K562 (cell line): Measurements from ENCODE around the gene SLC1A4. TPM values are rescaled to one million over a fixed set of nuclear protein-coding genes. Genes with fewer than 3 reads are reported as not detected.

Experiments
- ARNT ChIP-seq, 2 experiments: fragments of 450-650 bp; IDR thresholded peaks; 2 replicates each; pipeline ENCODE4 v1.6.1; 2016; ENCODE audit warnings: mild to moderate bottlenecking in 1 of 2
- CTCFL ChIP-seq: IDR thresholded peaks from 2 replicates; pipeline ENCODE4 v1.6.1; 2011; ENCODE audit warnings: borderline replicate concordance, low read depth, mild to moderate bottlenecking, moderate library complexity, low read length; ENCODE audit not compliant: insufficient read depth, poor library complexity, severe bottlenecking
- HDAC2 ChIP-seq: fragments of 450-650 bp; IDR thresholded peaks from 2 replicates; pipeline ENCODE4 v1.6.1; 2016; ENCODE audit warnings: mild to moderate bottlenecking
- HNRNPH1 ChIP-seq: fragments of 200-400 bp; formaldehyde crosslinking; optimal IDR thresholded peaks from 2 replicates; pipeline ENCODE3; 2017; ENCODE audit warnings: low read depth, mild to moderate bottlenecking, low read length, moderate library complexity
- LCOR ChIP-seq: sonication (generic); formaldehyde crosslinking; IDR thresholded peaks from 2 replicates; pipeline ENCODE4 v1.8.0; 2022; ENCODE audit warnings: mild to moderate bottlenecking, missing genetic modification reagents
- MYNN ChIP-seq, 2 experiments: sonication (generic); formaldehyde crosslinking in 1 of 2; IDR thresholded peaks; 2 replicates each; pipeline versions ENCODE4 v1.5.0 to v1.6.1; 2016 to 2020; ENCODE audit warnings: antibody characterized with exemption in 1 of 2, missing genetic modification reagents in 1 of 2
- NR2F6 ChIP-seq: fragments of 450-650 bp; formaldehyde crosslinking; IDR thresholded peaks from 2 replicates; pipeline ENCODE4 v1.4.0; 2020; ENCODE audit warnings: mild to moderate bottlenecking
- SETDB1 ChIP-seq: IDR thresholded peaks from one replicate; pipeline ENCODE4 v1.6.1; 2012; ENCODE audit warnings: low read length, control low read depth, inconsistent platforms
- SMARCB1 ChIP-seq: IDR thresholded peaks from 2 replicates; pipeline ENCODE4 v1.6.1; 2011; ENCODE audit warnings: improper control_type of control experiment, low read depth; ENCODE audit not compliant: insufficient read length
- THRAP3 ChIP-seq: fragments of 450-650 bp; IDR thresholded peaks from 2 replicates; pipeline ENCODE4 v1.6.1; 2016; ENCODE audit warnings: mild to moderate bottlenecking, inconsistent platforms, borderline replicate concordance
- ZMIZ1 ChIP-seq, 2 experiments: fragments of 150-350 bp in 1 of 2; IDR thresholded peaks; 2 replicates each; pipeline ENCODE4 v1.6.1; 2012 to 2016; ENCODE audit warnings: low read depth in 2 of 2, low read length in 2 of 2, mild to moderate bottlenecking in 1 of 2, moderate library complexity in 1 of 2
- ZNF121 ChIP-seq: sonication (generic); formaldehyde crosslinking; conservative IDR thresholded peaks from 2 replicates; pipeline ENCODE4 v1.8.0; 2022; ENCODE audit warnings: missing genetic modification reagents
- ZNF277 ChIP-seq: fragments of 250-450 bp; sonication (Bioruptor Pico); IDR thresholded peaks from 2 replicates; pipeline ENCODE4 v1.8.0; 2022; ENCODE audit warnings: inconsistent platforms, mild to moderate bottlenecking, moderate library complexity, borderline replicate concordance
- ZNF280A ChIP-seq: fragments of 450-650 bp; IDR thresholded peaks from 2 replicates; pipeline ENCODE4 v1.6.1; 2018; ENCODE audit warnings: mild to moderate bottlenecking, low read depth; ENCODE audit not compliant: partially characterized antibody
- polyA plus RNA-seq, 8 experiments: library from polyadenylated mRNA; depleted of rRNA in 4 of 8; stranded (reverse) in 5 of 8; unstranded in 3 of 8; fragments of >200 nt; fragmentation: Nextera tagmentation in 2 of 8; fragmentation: Illumina TruSeq in 1 of 8; extraction: Ambion mirVana in 2 of 8; extraction: Trizol in 1 of 8; gene quantifications; 2 replicates each; pipeline versions ENCODE4 v1.2.1 to v1.2.3, GENCODE V29; 2011 to 2014; ENCODE audit warnings: inconsistent platforms in 1 of 8, missing spikeins in 1 of 8
- total RNA-seq, 7 experiments: library from RNA; depleted of rRNA in 6 of 7; stranded (reverse); fragments of >200 nt in 6 of 7; fragmentation: Illumina TruSeq in 2 of 7; extraction: Trizol in 2 of 7; gene quantifications; 2 replicates each; pipeline versions ENCODE4 v1.2.1 to v1.2.3, GENCODE V29; 2011 to 2021; ENCODE audit warnings: low replicate concordance in 1 of 7
- TF ChIP-seq, protein P1 (sequence below): fragments of 250-450 bp; sonication (Bioruptor Pico); IDR thresholded peaks from 2 replicates; pipeline ENCODE4 v1.4.0; 2020
- TF ChIP-seq, protein P2 (sequence below): fragments of 200-800 bp; sonication (Bioruptor generic); IDR thresholded peaks from 2 replicates; pipeline ENCODE4 v1.6.1; 2017; ENCODE audit warnings: missing genetic modification characterization, missing compliant biosample characterization

The SLC1A4 gene
- total and polyA plus RNA-seq, 9 of the 15 experiments (the other 6 are each of a cell fraction or from before 2014, with no cell fraction given): 4.4 to 24.0 (median 10.9) TPM

DNA sequence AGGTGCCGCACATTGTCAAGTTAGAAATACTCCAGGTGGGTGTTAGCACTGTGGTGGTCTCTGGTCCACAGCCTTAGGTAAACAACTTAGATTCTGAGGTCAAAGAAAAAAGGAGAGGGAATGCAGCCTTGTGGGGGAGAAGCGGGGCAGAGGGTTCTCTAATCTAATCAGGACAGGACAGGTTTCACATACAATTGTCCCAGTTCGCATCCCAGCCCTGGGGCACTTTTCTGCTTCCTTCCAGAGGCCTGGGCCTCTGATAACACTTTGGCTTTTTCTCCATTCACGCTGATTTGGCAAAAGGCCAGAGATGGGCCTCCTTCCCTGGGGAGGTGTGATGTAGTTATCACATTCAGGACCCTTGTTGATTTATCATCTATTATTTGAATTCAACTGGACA, 32.5 kb downstream of the SLC1A4 start (continued):
- no peak for TF ChIP-seq ZNF277 (CRISPR knock-in tag)
- TF ChIP-seq, protein P1, sequence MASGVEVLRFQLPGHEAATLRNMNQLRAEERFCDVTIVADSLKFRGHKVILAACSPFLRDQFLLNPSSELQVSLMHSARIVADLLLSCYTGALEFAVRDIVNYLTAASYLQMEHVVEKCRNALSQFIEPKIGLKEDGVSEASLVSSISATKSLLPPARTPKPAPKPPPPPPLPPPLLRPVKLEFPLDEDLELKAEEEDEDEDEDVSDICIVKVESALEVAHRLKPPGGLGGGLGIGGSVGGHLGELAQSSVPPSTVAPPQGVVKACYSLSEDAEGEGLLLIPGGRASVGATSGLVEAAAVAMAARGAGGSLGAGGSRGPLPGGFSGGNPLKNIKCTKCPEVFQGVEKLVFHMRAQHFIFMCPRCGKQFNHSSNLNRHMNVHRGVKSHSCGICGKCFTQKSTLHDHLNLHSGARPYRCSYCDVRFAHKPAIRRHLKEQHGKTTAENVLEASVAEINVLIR (CRISPR knock-in tag): no peak
- no peak for TF ChIP-seq ZNF280A
- TF ChIP-seq SETDB1: no peak
- peak; percentile 68; the same call in 1 of the 2 replicates for TF ChIP-seq LCOR (CRISPR knock-in tag)
- TF ChIP-seq SMARCB1: peak; percentile 36
- TF ChIP-seq THRAP3: no peak
- TF ChIP-seq, protein P2, sequence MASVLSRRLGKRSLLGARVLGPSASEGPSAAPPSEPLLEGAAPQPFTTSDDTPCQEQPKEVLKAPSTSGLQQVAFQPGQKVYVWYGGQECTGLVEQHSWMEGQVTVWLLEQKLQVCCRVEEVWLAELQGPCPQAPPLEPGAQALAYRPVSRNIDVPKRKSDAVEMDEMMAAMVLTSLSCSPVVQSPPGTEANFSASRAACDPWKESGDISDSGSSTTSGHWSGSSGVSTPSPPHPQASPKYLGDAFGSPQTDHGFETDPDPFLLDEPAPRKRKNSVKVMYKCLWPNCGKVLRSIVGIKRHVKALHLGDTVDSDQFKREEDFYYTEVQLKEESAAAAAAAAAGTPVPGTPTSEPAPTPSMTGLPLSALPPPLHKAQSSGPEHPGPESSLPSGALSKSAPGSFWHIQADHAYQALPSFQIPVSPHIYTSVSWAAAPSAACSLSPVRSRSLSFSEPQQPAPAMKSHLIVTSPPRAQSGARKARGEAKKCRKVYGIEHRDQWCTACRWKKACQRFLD (CRISPR knock-in tag): no peak; the same call in 1 of the 2 replicates
- TF ChIP-seq MYNN (IDR thresholded peaks at IDR 0.05): peak; percentile 55; the same call in 1 of the 2 replicates
- TF ChIP-seq MYNN (CRISPR knock-in tag; IDR thresholded peaks at IDR 0.05): no peak
- TF ChIP-seq NR2F6 (CRISPR knock-in tag): no peak
- TF ChIP-seq CTCFL: no peak
- TF ChIP-seq HNRNPH1: no peak
- peak in 1 of 2 experiments; percentile 90; a peak in 2 of 4 replicates for TF ChIP-seq ZMIZ1 (IDR thresholded peaks at IDR 0.05; ENCODE audit: low read depth in 2 of 2, low read length in 2 of 2)
- peak; percentile 89 for TF ChIP-seq HDAC2
- peak; percentile 65 to 80; a peak in 2 of 4 replicates for TF ChIP-seq ARNT (IDR thresholded peaks at IDR 0.05)
- no peak for TF ChIP-seq ZNF121
